GM21390 (cell line): ENCODE measurements around the gene WDR11.
A peak's percentile ranks its signal among the peaks of the same experiment; 100 is the strongest.

Experiments used
- ATAC-seq: cut with Tn5 transposase; IDR thresholded peaks from one replicate; pipeline ENCODE4 v1.9.1; 2021; ENCODE audit not compliant: unreplicated experiment

WDR11 gene, protein sequence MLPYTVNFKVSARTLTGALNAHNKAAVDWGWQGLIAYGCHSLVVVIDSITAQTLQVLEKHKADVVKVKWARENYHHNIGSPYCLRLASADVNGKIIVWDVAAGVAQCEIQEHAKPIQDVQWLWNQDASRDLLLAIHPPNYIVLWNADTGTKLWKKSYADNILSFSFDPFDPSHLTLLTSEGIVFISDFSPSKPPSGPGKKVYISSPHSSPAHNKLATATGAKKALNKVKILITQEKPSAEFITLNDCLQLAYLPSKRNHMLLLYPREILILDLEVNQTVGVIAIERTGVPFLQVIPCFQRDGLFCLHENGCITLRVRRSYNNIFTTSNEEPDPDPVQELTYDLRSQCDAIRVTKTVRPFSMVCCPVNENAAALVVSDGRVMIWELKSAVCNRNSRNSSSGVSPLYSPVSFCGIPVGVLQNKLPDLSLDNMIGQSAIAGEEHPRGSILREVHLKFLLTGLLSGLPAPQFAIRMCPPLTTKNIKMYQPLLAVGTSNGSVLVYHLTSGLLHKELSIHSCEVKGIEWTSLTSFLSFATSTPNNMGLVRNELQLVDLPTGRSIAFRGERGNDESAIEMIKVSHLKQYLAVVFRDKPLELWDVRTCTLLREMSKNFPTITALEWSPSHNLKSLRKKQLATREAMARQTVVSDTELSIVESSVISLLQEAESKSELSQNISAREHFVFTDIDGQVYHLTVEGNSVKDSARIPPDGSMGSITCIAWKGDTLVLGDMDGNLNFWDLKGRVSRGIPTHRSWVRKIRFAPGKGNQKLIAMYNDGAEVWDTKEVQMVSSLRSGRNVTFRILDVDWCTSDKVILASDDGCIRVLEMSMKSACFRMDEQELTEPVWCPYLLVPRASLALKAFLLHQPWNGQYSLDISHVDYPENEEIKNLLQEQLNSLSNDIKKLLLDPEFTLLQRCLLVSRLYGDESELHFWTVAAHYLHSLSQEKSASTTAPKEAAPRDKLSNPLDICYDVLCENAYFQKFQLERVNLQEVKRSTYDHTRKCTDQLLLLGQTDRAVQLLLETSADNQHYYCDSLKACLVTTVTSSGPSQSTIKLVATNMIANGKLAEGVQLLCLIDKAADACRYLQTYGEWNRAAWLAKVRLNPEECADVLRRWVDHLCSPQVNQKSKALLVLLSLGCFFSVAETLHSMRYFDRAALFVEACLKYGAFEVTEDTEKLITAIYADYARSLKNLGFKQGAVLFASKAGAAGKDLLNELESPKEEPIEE

DNA sequence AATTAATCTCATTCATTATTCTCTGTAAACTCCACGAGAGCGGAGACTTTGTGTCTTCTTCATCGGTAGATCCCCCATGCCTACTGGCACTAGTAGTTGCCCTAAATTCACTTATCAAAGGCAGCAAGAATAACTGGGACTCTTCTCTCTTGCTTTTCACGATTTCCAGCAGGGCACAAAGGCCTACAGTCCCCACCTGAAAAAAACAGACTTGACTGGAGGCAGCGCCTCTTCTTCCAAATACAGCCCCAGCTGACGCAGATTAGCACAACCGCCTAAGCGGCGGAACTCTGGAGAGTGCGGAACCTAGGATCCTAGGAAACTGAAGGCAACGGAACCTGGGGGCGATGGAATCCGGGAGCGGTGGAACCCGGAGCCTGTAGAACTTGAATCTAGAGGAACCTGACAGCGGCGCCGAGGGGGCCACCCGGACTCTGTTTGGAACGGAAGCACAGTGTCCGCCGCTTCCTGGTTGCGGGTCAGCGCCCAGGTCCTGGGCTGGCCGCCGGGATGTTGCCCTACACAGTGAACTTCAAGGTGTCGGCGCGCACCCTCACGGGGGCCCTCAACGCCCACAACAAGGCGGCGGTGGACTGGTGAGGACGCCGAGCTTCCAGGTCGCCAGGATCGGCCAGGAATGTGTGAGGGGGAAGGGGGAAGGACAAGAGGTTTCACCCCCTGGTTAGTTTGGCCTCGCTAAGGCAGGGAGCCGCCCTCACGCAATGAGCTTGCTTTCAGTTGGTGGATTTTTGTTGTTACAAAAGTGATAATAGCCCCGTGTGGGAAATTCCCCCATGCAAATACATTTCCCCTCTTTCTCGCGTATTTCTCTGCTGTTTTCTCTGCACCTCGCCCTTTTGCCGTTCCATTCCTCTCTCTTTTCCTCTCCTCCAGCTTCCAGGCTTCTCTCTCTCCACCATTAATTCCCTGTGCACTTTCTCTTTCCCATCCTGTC lies at the start of gene WDR11:
Gene WDR11, plus strand, starts transcription at position 452 of the 955 bp plus-strand sequence. Its CDS starts 59 bp downstream, at position 511.
- ATAC-seq: peak; percentile 96

GRCh38 chr10:120802935-120803334 lies 48.2 kb upstream of the WDR11 start:
- ATAC-seq: no peak

- ATAC-seq: no peak
Measured at GRCh38 chr10:120803972-120804371, 47.2 kb upstream of the WDR11 start.

DNA sequence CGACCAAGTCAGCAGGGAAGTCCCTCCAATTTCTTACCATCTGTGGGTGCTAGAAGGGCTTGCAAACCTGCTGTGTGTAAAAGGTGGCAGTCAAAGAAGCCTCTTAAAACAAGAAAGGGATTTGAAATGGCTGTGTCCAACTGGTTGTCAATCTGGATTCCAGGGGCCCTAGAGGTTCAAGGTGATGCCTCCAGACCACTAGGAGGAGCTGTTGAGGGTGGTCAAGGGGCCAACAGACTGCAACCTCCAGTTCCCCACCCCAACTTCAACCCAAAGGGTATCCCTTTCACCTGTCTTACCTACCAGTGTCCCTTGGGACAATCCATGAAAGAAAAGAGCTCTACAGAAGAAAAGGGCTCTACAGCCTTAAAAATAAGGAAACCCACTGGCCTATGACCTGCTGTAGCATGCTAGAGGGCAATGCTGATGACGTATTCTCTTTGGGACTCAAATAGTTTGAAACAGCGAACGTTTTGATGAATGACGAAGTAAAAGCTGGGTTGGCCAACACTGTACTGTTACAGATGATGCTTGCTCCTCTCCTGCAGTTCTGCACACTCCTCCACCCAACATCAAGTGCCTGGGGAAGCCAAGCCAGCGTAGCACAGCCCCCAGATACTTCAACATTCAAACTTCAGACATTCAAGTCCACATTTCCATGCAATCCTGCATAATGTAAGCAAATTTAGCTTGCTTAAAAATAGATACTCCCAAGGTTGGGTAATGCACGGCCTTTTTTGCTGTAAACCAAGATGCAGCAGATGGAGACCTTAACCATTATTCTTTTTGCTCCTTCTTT lies 45.9 kb upstream of the WDR11 start:
- no peak for ATAC-seq

DNA sequence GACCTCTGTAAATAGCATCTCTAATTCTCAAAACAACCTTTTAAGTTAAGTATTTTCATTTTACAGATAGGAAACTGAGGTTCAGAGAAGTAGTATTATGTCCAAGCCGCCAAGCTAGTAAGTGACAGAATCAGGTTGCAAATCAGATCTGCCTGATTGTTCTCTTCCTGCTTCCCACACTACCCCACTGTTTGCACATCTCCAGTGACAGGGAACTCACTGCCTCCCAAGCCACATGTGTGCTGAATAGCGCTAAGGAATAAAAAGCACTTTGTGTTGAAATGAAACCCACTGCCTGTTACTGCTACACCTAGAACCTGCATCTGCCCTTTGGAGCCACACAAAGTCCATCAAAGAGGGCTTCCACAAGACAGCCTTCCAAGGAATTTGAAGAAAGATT lies 45.1 kb upstream of the WDR11 start:
- ATAC-seq: no peak

GRCh38 chr10:120810298-120810697 lies 40.9 kb upstream of the WDR11 start:
- no peak for ATAC-seq

GRCh38 chr10:120813085-120813484 lies 38.1 kb upstream of the WDR11 start:
- no peak for ATAC-seq

GRCh38 chr10:120818301-120818700 lies 32.9 kb upstream of the WDR11 start:
- no peak for ATAC-seq

GRCh38 chr10:120819366-120819765 lies 31.8 kb upstream of the WDR11 start:
- ATAC-seq: no peak

DNA sequence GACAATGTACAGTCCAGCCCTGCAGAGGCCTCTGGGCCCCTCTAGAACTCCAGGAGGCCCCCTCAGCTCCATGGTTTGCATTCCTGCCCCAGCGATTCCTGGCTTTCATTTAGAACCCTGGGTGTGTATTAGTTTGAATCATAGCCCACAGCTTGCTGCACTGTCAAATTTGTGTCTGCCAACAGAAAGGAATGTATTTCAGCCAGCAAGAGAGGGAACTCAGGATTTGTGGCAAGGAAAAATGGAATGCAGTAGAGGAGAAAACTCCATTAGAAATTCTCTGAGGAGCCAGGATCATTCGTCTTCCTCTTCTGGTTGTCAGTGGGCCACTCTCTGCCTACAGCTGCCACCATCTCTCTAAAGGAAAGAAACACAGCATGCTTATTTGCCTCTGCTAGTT lies 27.9 kb upstream of the WDR11 start:
- ATAC-seq: no peak

DNA sequence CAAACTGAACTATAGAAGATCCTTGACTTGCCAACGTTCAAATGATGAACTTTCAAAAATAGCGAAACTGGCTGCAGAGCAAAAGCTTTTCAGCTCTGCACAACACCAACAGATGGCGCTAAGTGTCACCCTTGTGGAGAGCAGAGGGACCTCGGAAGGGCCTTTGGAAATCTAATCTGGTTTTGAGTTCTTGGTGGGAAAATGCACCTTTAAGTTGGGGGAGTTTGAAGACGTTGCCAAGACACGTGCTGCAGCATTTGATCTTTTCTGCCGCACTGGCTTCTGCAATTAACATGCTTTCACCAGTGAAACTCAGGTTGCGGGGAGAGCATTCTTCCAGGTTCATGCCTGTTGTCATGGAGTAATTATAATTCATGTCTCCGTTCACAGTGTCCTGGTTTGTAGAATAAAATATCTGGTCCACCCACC lies 26.3 kb upstream of the WDR11 start:
- ATAC-seq: no peak

DNA sequence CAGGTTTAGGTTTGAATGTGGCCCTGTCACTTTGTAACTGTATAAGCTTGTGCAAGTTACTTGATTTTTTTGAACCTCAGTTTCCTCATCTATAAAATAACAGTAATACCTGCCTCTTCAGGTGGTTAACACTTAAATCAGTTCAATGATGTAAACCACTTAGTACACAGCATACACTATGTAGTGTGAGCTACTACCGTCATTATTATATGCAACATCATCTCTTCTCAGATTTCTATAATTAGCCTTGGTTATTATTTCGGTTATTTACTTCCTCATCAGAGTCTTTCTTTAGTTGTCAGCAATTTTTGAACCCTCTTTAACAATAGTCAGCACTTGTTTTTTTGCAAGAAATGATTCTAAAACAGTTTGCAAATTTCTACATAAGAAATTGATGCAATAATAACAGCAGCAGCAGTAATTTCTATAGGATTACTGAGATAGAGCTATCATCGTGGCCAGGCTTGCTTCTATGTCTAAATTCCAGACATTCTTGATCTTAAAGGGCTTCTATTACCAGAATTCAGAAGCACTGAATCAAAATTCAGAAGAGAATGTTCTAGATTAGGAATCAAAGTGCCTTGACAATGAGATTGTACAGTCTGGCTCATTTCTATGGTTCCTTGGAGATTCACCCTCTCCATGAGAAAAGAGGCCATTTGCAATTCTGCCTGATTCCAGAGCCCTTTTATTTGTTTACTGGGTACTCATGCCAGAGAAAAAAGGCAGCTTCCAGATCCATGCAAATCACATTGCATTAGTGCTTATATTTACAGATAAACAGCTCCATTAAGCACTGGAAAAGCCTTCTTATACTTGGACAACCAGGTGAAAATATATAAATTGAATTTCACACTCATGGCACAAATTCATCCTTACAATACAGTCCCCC lies 25.0 kb upstream of the WDR11 start:
- ATAC-seq: no peak

- ATAC-seq: peak; percentile 79
Measured at GRCh38 chr10:120827251-120827875, 23.8 kb upstream of the WDR11 start.

- no peak for ATAC-seq
Measured at GRCh38 chr10:120828763-120829319, 22.3 kb upstream of the WDR11 start.

- ATAC-seq: no peak
Measured at GRCh38 chr10:120832106-120832505, 19.1 kb upstream of the WDR11 start.

- no peak for ATAC-seq
Measured at GRCh38 chr10:120833222-120833928, 17.8 kb upstream of the WDR11 start.

- no peak for ATAC-seq
Measured at GRCh38 chr10:120835603-120836002, 15.6 kb upstream of the WDR11 start.
